IPS-18c (cell line): ENCODE measurements around the gene ACAP2.

Experiments used
- H3K4me3 ChIP-seq: 2 replicates; pipeline ENCODE4 v1.7.0; 2013; ENCODE audit warnings: low read depth, mild to moderate bottlenecking, low read length, moderate library complexity; ENCODE audit not compliant: insufficient read depth
- H3K9me3 ChIP-seq: one replicate; pipeline ENCODE4 v1.6.1; 2013; ENCODE audit warnings: mild to moderate bottlenecking, low read length, moderate library complexity; ENCODE audit not compliant: control insufficient read depth, insufficient read depth

The ACAP2 gene

DNA sequence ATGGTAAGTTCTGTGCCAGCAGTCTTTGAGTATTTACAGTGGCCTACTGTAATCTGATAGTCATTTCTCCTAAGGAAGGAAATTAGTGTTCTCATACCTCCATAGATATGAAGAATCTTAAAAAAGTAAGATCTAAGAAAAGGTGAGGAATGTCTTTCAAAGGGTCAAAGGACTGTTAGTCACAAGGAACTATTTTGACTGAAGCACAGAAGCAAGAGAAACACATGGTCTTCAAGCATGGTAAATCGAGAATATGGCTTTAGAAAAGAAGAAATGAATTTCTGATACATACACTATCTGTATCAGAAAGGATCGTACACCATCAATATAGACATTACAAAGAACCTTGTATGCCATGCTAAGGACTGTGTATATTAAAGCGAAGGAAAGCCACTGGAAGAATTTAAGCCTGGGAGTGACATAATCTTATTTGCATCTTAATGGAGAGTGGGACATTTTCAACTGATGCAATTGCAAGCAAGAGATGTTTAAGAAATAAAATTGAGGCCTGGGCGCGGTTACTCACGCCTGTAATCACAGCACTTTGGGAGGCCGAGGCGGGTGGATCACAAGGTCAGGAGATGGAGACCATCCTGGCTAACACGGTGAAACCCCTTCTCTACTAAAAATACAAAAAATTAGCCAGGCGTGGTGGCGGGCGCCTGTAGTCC lies 5.5 kb upstream of the ACAP2 start:
- Histone ChIP-seq H3K9me3 (no peaks in the 10 kb centered on the region), H3K4me3 (no peak overlapping the region)

DNA sequence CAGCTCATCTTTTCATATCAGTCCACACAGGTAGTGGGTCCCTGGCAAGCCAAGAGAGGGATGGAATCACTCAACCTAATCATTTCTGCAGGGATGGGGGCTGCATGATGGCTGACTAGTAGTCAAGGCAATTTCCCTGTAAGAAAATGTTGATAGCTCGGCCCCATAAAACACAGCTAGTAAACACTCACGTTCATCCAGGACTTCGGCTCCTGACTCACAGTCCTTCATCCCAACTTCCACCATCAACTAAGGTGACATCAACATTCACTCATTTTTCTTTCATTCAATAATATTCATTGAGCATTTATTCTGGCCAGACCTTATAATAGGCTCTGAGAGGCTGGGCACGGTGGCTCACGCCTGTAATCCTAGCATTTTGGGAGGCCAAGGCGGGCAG lies 4.4 kb upstream of the ACAP2 start:
- H3K9me3 ChIP-seq, result no peaks in the 10 kb centered on the region
- H3K4me3 ChIP-seq, result no peak overlapping the region

DNA sequence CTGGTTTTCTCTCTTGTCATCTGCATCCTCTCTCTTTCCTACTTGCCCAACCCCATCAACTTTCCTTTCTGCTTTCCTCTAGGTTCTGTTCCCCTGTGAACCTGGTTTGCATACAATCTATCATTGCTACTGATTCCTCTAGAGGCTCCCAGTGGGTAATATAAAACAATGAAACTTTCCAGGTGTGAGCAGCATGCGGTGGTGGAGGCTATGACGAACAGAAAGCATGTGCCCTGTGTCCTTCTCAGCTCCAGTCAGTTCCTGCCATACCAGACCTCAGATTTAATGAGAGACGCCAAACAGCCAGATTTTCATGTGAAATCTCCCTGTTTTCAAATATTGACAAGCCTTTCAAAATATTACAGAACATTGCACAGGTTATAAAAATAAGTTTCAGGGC lies 3.5 kb upstream of the ACAP2 start:
- H3K9me3 ChIP-seq, result no peaks in the 10 kb centered on the region
- H3K4me3 ChIP-seq, result no peak overlapping the region

DNA sequence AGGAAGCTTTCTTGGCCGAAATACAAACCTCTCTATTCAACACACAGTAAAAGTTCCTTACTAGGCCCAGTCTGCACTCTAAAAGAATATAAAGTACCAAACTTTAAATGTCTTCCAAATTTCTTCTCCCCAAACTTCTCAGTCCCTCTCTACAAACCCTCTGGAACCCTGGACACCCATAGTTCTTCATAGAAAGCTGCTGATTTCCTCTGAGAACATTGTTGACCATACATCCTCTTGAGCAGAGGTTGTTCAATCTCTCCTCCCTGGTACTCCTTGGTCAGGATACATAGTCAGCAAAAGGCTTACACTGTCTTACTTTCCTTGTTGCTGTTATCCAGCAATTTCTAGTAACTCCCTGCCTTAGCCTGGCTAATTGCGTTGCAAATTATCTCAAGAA lies 3.1 kb upstream of the ACAP2 start:
- no peaks in the 10 kb centered on the region for H3K9me3 ChIP-seq
- no peak overlapping the region for H3K4me3 ChIP-seq

DNA sequence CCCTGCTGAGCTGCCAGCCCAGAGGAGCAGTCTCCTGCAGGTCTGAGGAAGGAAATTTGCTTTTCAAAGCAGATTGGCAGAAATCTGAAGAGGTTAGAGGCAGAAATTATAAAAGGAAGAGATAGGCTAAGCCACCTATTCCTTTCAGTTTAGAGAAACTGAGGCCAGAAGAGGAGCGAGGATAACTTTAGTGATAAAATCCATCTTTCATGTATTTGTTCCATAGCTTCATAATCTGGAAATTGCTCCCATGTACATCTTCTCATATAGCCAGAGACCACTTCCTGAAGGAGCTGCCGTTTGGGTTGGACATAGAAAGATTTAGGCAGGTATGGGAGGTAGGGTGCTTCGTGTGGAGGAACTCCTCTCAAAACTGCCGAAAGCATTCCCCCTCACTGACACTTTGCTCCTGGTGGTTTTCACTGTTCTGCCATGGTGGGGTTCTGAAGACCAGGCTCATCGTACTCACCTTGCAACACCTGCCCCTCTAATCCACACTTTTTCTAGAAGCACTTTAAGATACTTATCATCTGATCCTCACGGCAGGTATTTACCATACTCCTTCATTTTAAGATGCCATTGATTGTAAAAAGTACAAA lies 670 bp upstream of the ACAP2 start:
- Histone ChIP-seq H3K9me3 (no peaks in the 10 kb centered on the region), H3K4me3 (peak overlapping the region; percentile 36; the same call in 1 of the 2 replicates)

DNA sequence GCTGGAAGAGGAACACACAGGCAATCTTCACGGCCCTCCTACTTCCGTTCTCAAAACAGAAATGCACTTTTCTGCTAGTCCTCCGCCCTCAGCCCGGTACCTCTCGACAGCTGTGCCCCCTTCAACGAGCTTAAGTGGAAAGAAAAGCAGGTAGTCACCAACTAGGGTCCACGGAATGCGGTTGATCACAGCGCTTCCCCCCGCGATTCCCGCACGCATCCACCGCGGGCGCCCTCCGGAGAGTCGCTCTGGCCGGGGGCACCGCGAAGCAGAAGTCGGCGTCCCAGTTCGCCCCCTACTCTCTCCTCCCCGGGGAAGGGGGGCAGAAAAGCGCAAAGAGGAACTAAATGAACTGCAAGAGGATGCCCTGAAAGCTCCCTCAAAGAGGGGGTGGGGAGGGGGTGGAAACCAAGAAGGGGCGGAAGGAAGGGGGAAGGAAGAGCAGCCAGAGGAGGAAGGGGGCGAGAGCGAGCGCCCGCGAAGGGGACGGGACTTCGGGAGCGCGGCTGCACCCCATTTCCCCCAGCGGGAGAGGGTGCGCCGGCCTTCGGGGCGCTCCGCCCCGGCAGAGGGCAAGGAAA lies 738 bp downstream of the ACAP2 start:
- peak overlapping the region; percentile 75 for H3K4me3 ChIP-seq
- no peaks in the 10 kb centered on the region for H3K9me3 ChIP-seq

GRCh38 chr3:195441476-195441991 lies 1.3 kb downstream of the ACAP2 start:
- Histone ChIP-seq H3K9me3 (no peaks in the 10 kb centered on the region), H3K4me3 (peak overlapping the region; percentile 75)

GRCh38 chr3:195441051-195441450 lies 1.8 kb downstream of the ACAP2 start:
- Histone ChIP-seq H3K9me3 (no peaks in the 10 kb centered on the region), H3K4me3 (no peak overlapping the region)

- H3K9me3 ChIP-seq, result no peaks in the 10 kb centered on the region
- H3K4me3 ChIP-seq, result no peak overlapping the region
These were observed 2.4 kb downstream of the ACAP2 start for GRCh38 chr3:195440379-195440778.

DNA sequence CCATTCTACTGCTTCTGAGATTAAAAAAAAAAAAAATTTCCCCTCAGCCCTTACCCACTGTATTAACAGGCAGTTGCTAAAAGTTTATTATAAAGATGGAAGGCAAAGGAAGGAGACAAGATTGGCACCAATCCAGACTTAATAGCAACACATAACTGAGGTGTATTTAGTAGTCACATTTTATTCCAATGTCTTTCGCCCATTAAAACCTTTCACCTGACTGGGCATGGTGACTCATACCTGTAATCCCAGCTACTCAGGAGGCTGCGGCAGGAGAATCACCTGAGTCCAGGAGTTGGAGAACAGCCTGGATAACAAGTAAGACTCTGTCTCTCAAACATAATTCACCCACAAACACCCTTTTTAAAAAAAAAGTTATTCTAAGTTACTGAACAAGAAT lies 4.4 kb downstream of the ACAP2 start:
- Histone ChIP-seq H3K4me3 (no peak overlapping the region), H3K9me3 (no peaks in the 10 kb centered on the region)

- H3K9me3 ChIP-seq, result no peaks in the 10 kb centered on the region
- H3K4me3 ChIP-seq, result no peak overlapping the region
These were observed 17.0 kb downstream of the ACAP2 start for GRCh38 chr3:195425849-195426248.

DNA sequence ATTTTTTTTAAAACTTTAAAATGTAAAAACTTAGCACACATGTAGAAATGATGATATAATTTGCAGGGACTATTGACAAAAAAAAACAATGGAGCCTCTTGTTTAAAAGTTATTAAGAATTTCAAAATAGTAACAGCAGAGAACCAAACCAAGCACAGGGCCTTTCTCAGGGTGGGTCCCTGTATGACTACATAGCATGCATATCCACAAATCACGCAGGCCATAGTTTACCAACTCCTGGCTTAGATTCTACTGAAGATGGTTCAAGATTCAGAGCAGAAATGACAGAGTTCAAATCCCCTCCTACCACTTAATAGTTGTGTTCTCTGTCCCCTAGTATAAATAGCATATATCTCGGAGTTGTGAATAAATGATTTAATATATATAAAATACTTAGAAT lies 19.0 kb downstream of the ACAP2 start:
- H3K9me3 ChIP-seq, result no peaks in the 10 kb centered on the region
- H3K4me3 ChIP-seq, result no peak overlapping the region

- Histone ChIP-seq H3K9me3 (no peaks in the 10 kb centered on the region), H3K4me3 (no peak overlapping the region)
These were observed 21.4 kb downstream of the ACAP2 start for GRCh38 chr3:195421400-195421799.

DNA sequence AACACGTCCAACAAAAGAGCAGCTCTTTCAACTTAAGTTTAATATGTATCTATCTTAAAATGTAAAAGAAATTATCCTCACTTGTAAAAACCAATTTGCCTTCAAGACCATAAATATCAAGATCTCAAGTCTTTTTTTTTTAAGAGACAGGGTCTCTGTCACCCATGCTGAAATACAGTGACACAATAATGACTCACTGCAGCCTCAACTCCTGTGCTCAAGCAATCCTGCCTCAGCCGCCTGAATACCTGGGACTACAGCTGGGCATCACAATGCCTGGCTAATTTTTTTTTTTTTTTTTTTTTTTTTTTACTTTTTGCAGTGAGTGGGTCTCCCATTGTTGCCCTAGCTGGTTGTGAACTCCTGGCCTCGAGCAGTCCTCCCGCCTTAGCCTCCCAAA lies 26.0 kb downstream of the ACAP2 start:
- Histone ChIP-seq H3K4me3 (no peak overlapping the region), H3K9me3 (no peaks in the 10 kb centered on the region)

DNA sequence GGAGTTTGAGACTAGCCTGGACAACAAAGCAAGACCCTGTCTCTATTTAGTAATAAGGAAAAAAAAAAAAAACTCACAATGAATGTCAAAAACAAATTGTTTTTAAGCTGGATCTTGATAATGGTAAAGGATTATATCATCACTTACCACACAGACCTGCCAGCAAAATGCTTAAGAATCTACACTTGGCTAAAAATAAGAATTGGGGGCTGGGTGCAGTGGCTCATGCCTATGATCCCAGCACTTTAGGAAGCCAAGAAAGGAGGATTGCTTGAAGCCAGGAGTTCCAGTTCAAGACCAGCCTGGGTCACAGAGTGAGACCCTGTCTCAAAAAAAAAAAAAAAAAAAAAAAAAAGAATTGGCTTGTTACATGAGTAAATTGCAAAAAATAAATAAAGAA lies 31.0 kb downstream of the ACAP2 start:
- no peaks in the 10 kb centered on the region for H3K9me3 ChIP-seq
- H3K4me3 ChIP-seq, result no peak overlapping the region

GRCh38 chr3:195410546-195410945 lies 32.3 kb downstream of the ACAP2 start:
- no peak overlapping the region for H3K4me3 ChIP-seq
- H3K9me3 ChIP-seq, result no peaks in the 10 kb centered on the region

- Histone ChIP-seq H3K9me3 (no peaks in the 10 kb centered on the region), H3K4me3 (no peak overlapping the region)
These were observed 35.0 kb downstream of the ACAP2 start for GRCh38 chr3:195407531-195408409.

DNA sequence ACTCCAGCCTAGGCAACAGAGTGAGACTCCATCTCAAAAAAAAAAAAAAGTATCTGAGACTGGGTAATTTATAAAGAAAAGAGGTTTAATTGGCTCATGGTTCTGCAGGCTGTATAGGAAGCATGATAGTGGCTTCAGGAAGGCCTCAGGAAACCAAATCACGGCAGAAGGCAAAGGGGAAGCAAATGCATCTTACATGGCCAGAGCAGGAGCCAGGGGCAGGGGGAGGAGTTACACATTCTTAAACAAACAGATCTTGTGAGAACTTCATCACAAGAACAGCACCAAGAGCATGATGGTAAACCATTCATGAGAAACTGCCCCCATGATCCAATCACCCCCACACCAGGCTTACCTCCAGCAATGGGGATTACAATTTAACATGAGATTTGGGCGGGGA lies 37.2 kb downstream of the ACAP2 start:
- Histone ChIP-seq H3K4me3 (no peak overlapping the region), H3K9me3 (no peaks in the 10 kb centered on the region)
